Measurements from ENCODE around the gene FAM168A.

FAM168A gene

GRCh38 chr11:73390601-73391565 is 207.0 kb downstream of the FAM168A start:
- no peak for DNase-seq (ENCODE audit: low read depth)
- TF ChIP-seq, protein P1, sequence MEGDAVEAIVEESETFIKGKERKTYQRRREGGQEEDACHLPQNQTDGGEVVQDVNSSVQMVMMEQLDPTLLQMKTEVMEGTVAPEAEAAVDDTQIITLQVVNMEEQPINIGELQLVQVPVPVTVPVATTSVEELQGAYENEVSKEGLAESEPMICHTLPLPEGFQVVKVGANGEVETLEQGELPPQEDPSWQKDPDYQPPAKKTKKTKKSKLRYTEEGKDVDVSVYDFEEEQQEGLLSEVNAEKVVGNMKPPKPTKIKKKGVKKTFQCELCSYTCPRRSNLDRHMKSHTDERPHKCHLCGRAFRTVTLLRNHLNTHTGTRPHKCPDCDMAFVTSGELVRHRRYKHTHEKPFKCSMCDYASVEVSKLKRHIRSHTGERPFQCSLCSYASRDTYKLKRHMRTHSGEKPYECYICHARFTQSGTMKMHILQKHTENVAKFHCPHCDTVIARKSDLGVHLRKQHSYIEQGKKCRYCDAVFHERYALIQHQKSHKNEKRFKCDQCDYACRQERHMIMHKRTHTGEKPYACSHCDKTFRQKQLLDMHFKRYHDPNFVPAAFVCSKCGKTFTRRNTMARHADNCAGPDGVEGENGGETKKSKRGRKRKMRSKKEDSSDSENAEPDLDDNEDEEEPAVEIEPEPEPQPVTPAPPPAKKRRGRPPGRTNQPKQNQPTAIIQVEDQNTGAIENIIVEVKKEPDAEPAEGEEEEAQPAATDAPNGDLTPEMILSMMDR (IDR thresholded peaks at IDR 0.05; ENCODE audit: insufficient read depth, low read depth, low read length, missing control alignments) = no peak
- H3K4me3 ChIP-seq (ENCODE audit: low read depth, low read length) = no peak overlapping the region

DNA sequence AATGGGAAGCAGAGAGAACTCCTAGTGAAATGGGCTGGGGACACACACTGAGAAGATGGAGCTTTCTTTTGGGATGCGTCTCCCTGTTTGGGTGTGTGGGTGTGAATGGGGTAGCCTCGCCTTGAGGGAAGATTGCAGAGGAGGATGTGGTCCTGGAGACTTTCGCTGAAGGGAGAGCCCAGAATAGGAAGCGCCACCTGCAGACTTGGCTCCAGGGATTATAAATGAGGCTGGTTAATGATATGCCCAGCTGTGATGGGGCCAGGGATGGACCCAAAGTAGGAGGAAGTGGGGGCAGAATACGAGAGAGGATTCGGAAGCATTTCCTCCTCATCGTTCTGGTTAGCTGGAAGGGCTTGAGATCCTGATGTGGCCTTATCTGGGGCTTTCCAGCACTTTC is 208.0 kb downstream of the FAM168A start:
- no peak for DNase-seq (ENCODE audit: low read depth)
- TF ChIP-seq, protein P1 (IDR thresholded peaks at IDR 0.05; ENCODE audit: insufficient read depth, low read depth, low read length, missing control alignments) = no peak
- no peak overlapping the region for H3K4me3 ChIP-seq (ENCODE audit: low read depth, low read length)

GRCh38 chr11:73389134-73389525 is 208.8 kb downstream of the FAM168A start:
- TF ChIP-seq, protein P1 (IDR thresholded peaks at IDR 0.05; ENCODE audit: insufficient read depth, low read depth, low read length, missing control alignments) = no peak
- no peak for DNase-seq (ENCODE audit: low read depth)
- H3K4me3 ChIP-seq (ENCODE audit: low read depth, low read length) = no peak overlapping the region

GRCh38 chr11:73388265-73389133 is 209.4 kb downstream of the FAM168A start:
- TF ChIP-seq, protein P1 (IDR thresholded peaks at IDR 0.05; ENCODE audit: insufficient read depth, low read depth, low read length, missing control alignments) = no peak
- DNase-seq (ENCODE audit: low read depth) = no peak
- H3K4me3 ChIP-seq (ENCODE audit: low read depth, low read length) = no peak overlapping the region

GRCh38 chr11:73387594-73388264 is 210.2 kb downstream of the FAM168A start:
- TF ChIP-seq, protein P1 (IDR thresholded peaks at IDR 0.05; ENCODE audit: insufficient read depth, low read depth, low read length, missing control alignments) = no peak
- DNase-seq (ENCODE audit: low read depth) = no peak
- no peak overlapping the region for H3K4me3 ChIP-seq (ENCODE audit: low read depth, low read length)

- TF ChIP-seq, protein P1 (IDR thresholded peaks at IDR 0.05; ENCODE audit: insufficient read depth, low read depth, low read length, missing control alignments) = no peak
- no peak for DNase-seq (ENCODE audit: low read depth)
- peak overlapping the region; percentile 39 for H3K4me3 ChIP-seq (ENCODE audit: low read depth, low read length)
These were observed 211.4 kb downstream of the FAM168A start for GRCh38 chr11:73386546-73386945.
